Epithelial cell of alveolus of lung (primary cell): ENCODE results near the gene C2orf72. TPM values are rescaled to one million over a fixed set of nuclear protein-coding genes. Genes with fewer than 3 reads are reported as not detected.

Experiments used
- total RNA-seq: library from RNA; depleted of rRNA; stranded (reverse); fragments of >200 nt; gene quantifications from 2 replicates; pipeline ENCODE4 v1.2.1, GENCODE V29; 2015

The C2orf72 gene
- 0.08 and 0.26 TPM in 2 replicates for total RNA-seq

DNA sequence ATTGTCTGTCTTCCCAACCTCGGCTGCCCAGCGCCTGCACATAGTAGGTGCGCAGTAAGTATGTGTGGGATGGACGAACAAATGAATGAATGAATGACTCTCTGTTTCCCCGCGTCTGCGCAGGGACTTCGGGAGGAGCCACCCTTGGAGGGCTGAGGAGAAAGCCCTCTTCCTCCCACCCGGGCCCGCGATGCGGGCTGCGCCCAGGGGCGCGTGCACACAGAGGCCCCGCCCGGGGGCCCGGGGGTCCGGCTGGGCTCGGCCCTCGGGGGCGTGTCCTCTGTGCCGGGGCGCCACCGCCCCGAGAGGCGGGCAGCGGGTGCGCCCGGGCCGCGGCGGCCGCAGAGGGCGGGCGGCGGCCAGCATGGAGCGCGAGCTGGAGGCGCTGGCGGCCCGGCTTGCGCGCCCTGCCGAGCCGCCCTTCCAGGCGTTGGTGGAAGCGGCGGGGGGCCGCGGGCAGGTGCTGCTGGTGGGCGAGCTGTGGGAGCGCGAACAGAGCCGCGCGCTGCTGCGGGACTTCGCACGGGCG, at the start of gene C2orf72:
Gene C2orf72 (plus strand): TSS at position 322 of the 529 bp plus-strand sequence. CDS start 43 bp downstream, at position 365.

GRCh38 chr2:230995821-230996220, 41.5 kb upstream of the C2orf72 start, which contains the start of gene SPATA3:
TSS of gene SPATA3 (plus strand) at chr2:230996121. CDS start at chr2:230996234, 113 bp downstream.

GRCh38 chr2:231056453-231057416, 19.4 kb downstream of the C2orf72 start, which contains the start of gene PSMD1:
TSS of gene PSMD1 (plus strand) at chr2:231056867. CDS start at chr2:231057026, 159 bp downstream.

Other genes starting within 250 kb of the C2orf72 start
- gene ITM2C, start 172.6 kb upstream of the C2orf72 start, total RNA-seq = 194 and 311 TPM in 2 replicates
- gene GPR55, start 112.3 kb upstream of the C2orf72 start, total RNA-seq = not detected in 2 replicates
- gene SPATA3, start 41.4 kb upstream of the C2orf72 start, total RNA-seq = not detected in 2 replicates
- 43.2 and 86.0 TPM in 2 replicates for gene PSMD1, start 19.3 kb downstream of the C2orf72 start, total RNA-seq
- 0.08 TPM in 1 of 2 replicates, not detected in the other for gene HTR2B, start 87.5 kb downstream of the C2orf72 start, total RNA-seq
- gene ARMC9, start 161.1 kb downstream of the C2orf72 start, total RNA-seq = 16.3 and 20.8 TPM in 2 replicates